Stimulated activated CD4-positive, alpha-beta T cell treated with anti-CD3 and anti-CD28 coated beads, Interleukin-4, amount 100 ng/mL, for 24 hours (primary cell): ENCODE data around the gene UNC13D.
A peak's percentile ranks its signal among the peaks of the same experiment; 100 is the strongest.
"Not testable (repeated sequence)": the region's sequence is repeated elsewhere in the genome, so short reads cannot be mapped to it uniquely, and the experiment has no call there.

ENCODE experiments used
- DNase-seq: peaks from one replicate; pipeline ENCODE4 v3.0.0-alpha.2; 2020

Gene UNC13D

GRCh38 chr17:75874323-75875181 lies 30.3 kb upstream of the UNC13D start:
- DNase-seq: no peak

GRCh38 chr17:75873587-75874322 lies 29.6 kb upstream of the UNC13D start:
- no peak for DNase-seq

GRCh38 chr17:75872434-75873351 lies 28.5 kb upstream of the UNC13D start:
- DNase-seq: peak; percentile 44

GRCh38 chr17:75870228-75870627 lies 26.0 kb upstream of the UNC13D start:
- DNase-seq: not testable (repeated sequence)

GRCh38 chr17:75869282-75870141 lies 25.3 kb upstream of the UNC13D start:
- no peak for DNase-seq

- not testable (repeated sequence) for DNase-seq
Measured at GRCh38 chr17:75868730-75869281, 24.6 kb upstream of the UNC13D start.

- not testable (repeated sequence) for DNase-seq
Measured at GRCh38 chr17:75865404-75866188, 21.4 kb upstream of the UNC13D start.

- not testable (repeated sequence) for DNase-seq
Measured at GRCh38 chr17:75864887-75865286, 20.7 kb upstream of the UNC13D start.

- DNase-seq: peak; percentile 37
Measured at GRCh38 chr17:75864448-75864871, 20.3 kb upstream of the UNC13D start.

- DNase-seq: no peak
Measured at GRCh38 chr17:75861927-75862317, 17.7 kb upstream of the UNC13D start.

GRCh38 chr17:75859358-75859757 lies 15.2 kb upstream of the UNC13D start:
- not testable (repeated sequence) for DNase-seq

GRCh38 chr17:75856062-75856756 lies 12.0 kb upstream of the UNC13D start:
- DNase-seq: no peak

- peak; percentile 99 for DNase-seq
Measured at GRCh38 chr17:75855310-75856061, 11.3 kb upstream of the UNC13D start, which contains the start of gene WBP2. Gene WBP2 (minus strand): TSS chr17:75855335. CDS start chr17:75855297, 38 bp downstream.

GRCh38 chr17:75854881-75855309 lies 10.7 kb upstream of the UNC13D start:
- no peak for DNase-seq

GRCh38 chr17:75854101-75854748 lies 10.0 kb upstream of the UNC13D start:
- DNase-seq: no peak

- no peak for DNase-seq
Measured at GRCh38 chr17:75853433-75853832, 9.2 kb upstream of the UNC13D start.

GRCh38 chr17:75851693-75851991 lies 7.4 kb upstream of the UNC13D start:
- not testable (repeated sequence) for DNase-seq

GRCh38 chr17:75850928-75851692 lies 6.9 kb upstream of the UNC13D start:
- no peak for DNase-seq
